NCI-H460 (cell line): ENCODE results near the gene PHF20. TPM values are rescaled to one million over a fixed set of nuclear protein-coding genes. Genes with fewer than 3 reads are reported as not detected.
A peak's percentile ranks its signal among the peaks of the same experiment; 100 is the strongest.
"Not testable (repeated sequence)": the region's sequence is repeated elsewhere in the genome, so short reads cannot be mapped to it uniquely, and the experiment has no call there.

Experiments used
- DNase-seq: peaks from one replicate; pipeline ENCODE4 v3.0.0-alpha.2; 2016; ENCODE audit warnings: low read depth; ENCODE audit errors: extremely low read depth
- total RNA-seq: library from RNA; depleted of rRNA; stranded (reverse); fragments of >200 nt; shearing (Covaris generic); gene quantifications from 2 replicates; pipeline ENCODE4 v1.2.3, GENCODE V29; 2014

PHF20 gene
- total RNA-seq, 1 experiment from 2014 or later: 112 TPM

- no peak for DNase-seq
Observed at GRCh38 chr20:35833241-35833640, 61.4 kb downstream of the PHF20 start.

- no peak for DNase-seq
Observed at GRCh38 chr20:35837577-35838195, 65.9 kb downstream of the PHF20 start.

- DNase-seq: no peak
Observed at GRCh38 chr20:35838205-35838604, 66.4 kb downstream of the PHF20 start.

GRCh38 chr20:35839904-35840303 is 68.1 kb downstream of the PHF20 start:
- DNase-seq: no peak

GRCh38 chr20:35840421-35840820 is 68.6 kb downstream of the PHF20 start:
- no peak for DNase-seq

- no peak for DNase-seq
Observed at GRCh38 chr20:35842361-35842760, 70.5 kb downstream of the PHF20 start.

GRCh38 chr20:35843894-35844293 is 72.1 kb downstream of the PHF20 start:
- not testable (repeated sequence) for DNase-seq

GRCh38 chr20:35845561-35845960 is 73.7 kb downstream of the PHF20 start:
- no peak for DNase-seq

- DNase-seq: no peak
Observed at GRCh38 chr20:35849706-35850105, 77.9 kb downstream of the PHF20 start.

- DNase-seq: not testable (repeated sequence)
Observed at GRCh38 chr20:35851659-35852058, 79.8 kb downstream of the PHF20 start.

GRCh38 chr20:35854713-35855348 is 83.0 kb downstream of the PHF20 start:
- no peak for DNase-seq

- DNase-seq: not testable (repeated sequence)
Observed at GRCh38 chr20:35855641-35856040, 83.8 kb downstream of the PHF20 start.

- no peak for DNase-seq
Observed at GRCh38 chr20:35856866-35857265, 85.1 kb downstream of the PHF20 start.

GRCh38 chr20:35866418-35867202 is 94.8 kb downstream of the PHF20 start:
- DNase-seq: no peak

- DNase-seq: no peak
Observed at GRCh38 chr20:35870541-35871258, 98.9 kb downstream of the PHF20 start.

- peak; percentile 76 for DNase-seq
Observed at GRCh38 chr20:35871259-35871771, 99.5 kb downstream of the PHF20 start.

GRCh38 chr20:35876033-35876320 is 104.2 kb downstream of the PHF20 start:
- no peak for DNase-seq

GRCh38 chr20:35877611-35878010 is 105.8 kb downstream of the PHF20 start:
- DNase-seq: no peak

GRCh38 chr20:35878113-35878625 is 106.4 kb downstream of the PHF20 start:
- DNase-seq: no peak

GRCh38 chr20:35881676-35882075 is 109.9 kb downstream of the PHF20 start:
- no peak for DNase-seq
